Activated T-helper 1 cell treated with anti-CD3 and anti-CD28 coated beads, Interleukin-12 subunit alpha, Interleukin-12 subunit beta, Interleukin-2, Interleukin-4 antibody, amounts not matched to agents 30 ng/mL and 10 ng/mL and 1 ng/mL, durations not matched to agents 14 hours and 24 hours and 36 hours (primary cell): ENCODE data around the gene QRSL1. TPM values are rescaled to one million over a fixed set of nuclear protein-coding genes. Genes with fewer than 3 reads are reported as not detected.

Source experiments
- DNase-seq: peaks from one replicate; pipeline ENCODE4 v3.0.0; 2021; ENCODE audit warnings: low spot score
- H3K27ac Mint-ChIP-seq: one replicate; pipeline ENCODE4 v1.8.0; 2021; ENCODE audit warnings: mild to moderate bottlenecking, mixed read lengths
- H3K27me3 Mint-ChIP-seq: one replicate; pipeline ENCODE4 v1.8.0; 2022; ENCODE audit warnings: mild to moderate bottlenecking, moderate library complexity, mixed read lengths; ENCODE audit not compliant: insufficient read depth
- H3K36me3 Mint-ChIP-seq: one replicate; pipeline ENCODE4 v1.8.0; 2021; ENCODE audit warnings: low read depth, mixed read lengths
- H3K4me1 Mint-ChIP-seq: one replicate; pipeline ENCODE4 v1.8.0; 2021; ENCODE audit warnings: low read depth, mixed read lengths
- H3K4me3 Mint-ChIP-seq: one replicate; pipeline ENCODE4 v1.8.0; 2021; ENCODE audit warnings: mild to moderate bottlenecking, moderate library complexity, mixed read lengths
- H3K9me3 Mint-ChIP-seq: one replicate; pipeline ENCODE4 v1.8.0; 2021; ENCODE audit warnings: mixed read lengths
- intact Hi-C: fragments of 100-400 bp; cut with micrococcal nuclease; formaldehyde crosslinking; loops from one replicate; pipeline ENCODE4 v1.15.1; 2024
- total RNA-seq: library from RNA; stranded (reverse); gene quantifications from 2 replicates; pipeline ENCODE4 v1.2.3, GENCODE V29; 2022

Gene QRSL1
- total RNA-seq, 1 donor from 2014 or later: 21.9 TPM

- Mint-ChIP-seq H3K9me3 (no peaks in the 10 kb centered on the region), H3K27ac (no peak overlapping the region), H3K4me1 (peaks cover 8% of the 10 kb centered on the region), H3K36me3 (peaks cover 21% of the 10 kb centered on the region), H3K27me3 (no peaks in the 10 kb centered on the region), H3K4me3 (no peak overlapping the region)
- DNase-seq: no peak
- intact Hi-C loops: no loop called here
Measured at GRCh38 chr6:106667022-106667402, 37.6 kb downstream of the QRSL1 start.

GRCh38 chr6:106670236-106670635 is 40.9 kb downstream of the QRSL1 start:
- Mint-ChIP-seq H3K4me3 (no peak overlapping the region), H3K9me3 (no peaks in the 10 kb centered on the region), H3K27ac (no peak overlapping the region), H3K27me3 (no peaks in the 10 kb centered on the region), H3K4me1 (no peaks in the 10 kb centered on the region), H3K36me3 (peaks cover 4% of the 10 kb centered on the region)
- DNase-seq: no peak
- intact Hi-C loops: no loop called here

GRCh38 chr6:106671651-106672050 is 42.3 kb downstream of the QRSL1 start:
- H3K9me3 Mint-ChIP-seq: no peaks in the 10 kb centered on the region
- no peak for DNase-seq
- no peak overlapping the region for H3K27ac Mint-ChIP-seq
- intact Hi-C loops: no loop called here
- H3K4me1 Mint-ChIP-seq: no peaks in the 10 kb centered on the region
- H3K27me3 Mint-ChIP-seq: no peaks in the 10 kb centered on the region
- peaks cover 2% of the 10 kb centered on the region for H3K36me3 Mint-ChIP-seq
- no peak overlapping the region for H3K4me3 Mint-ChIP-seq

- H3K9me3 Mint-ChIP-seq: no peaks in the 10 kb centered on the region
- no peaks in the 10 kb centered on the region for H3K4me1 Mint-ChIP-seq
- no peak overlapping the region for H3K27ac Mint-ChIP-seq
- H3K36me3 Mint-ChIP-seq: no peaks in the 10 kb centered on the region
- DNase-seq: no peak
- no peak overlapping the region for H3K4me3 Mint-ChIP-seq
- intact Hi-C loops: no loop called here
- H3K27me3 Mint-ChIP-seq: peaks cover 2% of the 10 kb centered on the region
Measured at GRCh38 chr6:106674541-106675229, 45.3 kb downstream of the QRSL1 start.

- Mint-ChIP-seq H3K27ac (no peak overlapping the region), H3K27me3 (peaks cover 2% of the 10 kb centered on the region), H3K9me3 (no peaks in the 10 kb centered on the region), H3K4me3 (no peak overlapping the region), H3K36me3 (no peaks in the 10 kb centered on the region), H3K4me1 (no peaks in the 10 kb centered on the region)
- intact Hi-C loops: no loop called here
- DNase-seq: no peak
Measured at GRCh38 chr6:106677282-106677681, 47.9 kb downstream of the QRSL1 start.

GRCh38 chr6:106684011-106684410 is 54.6 kb downstream of the QRSL1 start:
- Mint-ChIP-seq H3K36me3 (no peaks in the 10 kb centered on the region), H3K27me3 (peaks cover 4% of the 10 kb centered on the region), H3K4me3 (no peak overlapping the region), H3K9me3 (no peaks in the 10 kb centered on the region), H3K4me1 (no peaks in the 10 kb centered on the region), H3K27ac (no peak overlapping the region)
- intact Hi-C loops: no loop called here
- no peak for DNase-seq

- no peak for DNase-seq
- intact Hi-C loops: no loop called here
- peaks cover 4% of the 10 kb centered on the region for H3K27me3 Mint-ChIP-seq
- H3K4me3 Mint-ChIP-seq: no peak overlapping the region
- H3K4me1 Mint-ChIP-seq: no peaks in the 10 kb centered on the region
- no peak overlapping the region for H3K27ac Mint-ChIP-seq
- H3K9me3 Mint-ChIP-seq: no peaks in the 10 kb centered on the region
- H3K36me3 Mint-ChIP-seq: no peaks in the 10 kb centered on the region
Measured at GRCh38 chr6:106685833-106686232, 56.5 kb downstream of the QRSL1 start.

- Mint-ChIP-seq H3K4me1 (no peaks in the 10 kb centered on the region), H3K9me3 (no peaks in the 10 kb centered on the region), H3K27ac (no peak overlapping the region), H3K27me3 (peaks cover 6% of the 10 kb centered on the region), H3K4me3 (no peak overlapping the region), H3K36me3 (no peaks in the 10 kb centered on the region)
- no peak for DNase-seq
- intact Hi-C loops: no loop called here
Measured at GRCh38 chr6:106688177-106688951, 59.0 kb downstream of the QRSL1 start.

- Mint-ChIP-seq H3K27me3 (peaks cover 8% of the 10 kb centered on the region), H3K4me3 (no peak overlapping the region), H3K4me1 (no peaks in the 10 kb centered on the region), H3K27ac (no peak overlapping the region), H3K9me3 (no peaks in the 10 kb centered on the region), H3K36me3 (no peaks in the 10 kb centered on the region)
- DNase-seq: no peak
- intact Hi-C loops: no loop called here
Measured at GRCh38 chr6:106692112-106692818, 62.9 kb downstream of the QRSL1 start.

GRCh38 chr6:106692819-106693208 is 63.4 kb downstream of the QRSL1 start:
- no peak overlapping the region for H3K4me3 Mint-ChIP-seq
- H3K27me3 Mint-ChIP-seq: peaks cover 8% of the 10 kb centered on the region
- no peak overlapping the region for H3K27ac Mint-ChIP-seq
- intact Hi-C loops: no loop called here
- H3K4me1 Mint-ChIP-seq: no peaks in the 10 kb centered on the region
- no peaks in the 10 kb centered on the region for H3K36me3 Mint-ChIP-seq
- no peak for DNase-seq
- H3K9me3 Mint-ChIP-seq: no peaks in the 10 kb centered on the region

- intact Hi-C loops: no loop called here
- H3K4me3 Mint-ChIP-seq: no peak overlapping the region
- no peak for DNase-seq
- H3K4me1 Mint-ChIP-seq: no peaks in the 10 kb centered on the region
- no peaks in the 10 kb centered on the region for H3K9me3 Mint-ChIP-seq
- no peaks in the 10 kb centered on the region for H3K36me3 Mint-ChIP-seq
- H3K27me3 Mint-ChIP-seq: peaks cover 5% of the 10 kb centered on the region
- no peak overlapping the region for H3K27ac Mint-ChIP-seq
Measured at GRCh38 chr6:106693418-106693817, 64.0 kb downstream of the QRSL1 start.

- H3K27me3 Mint-ChIP-seq: peaks cover 4% of the 10 kb centered on the region
- intact Hi-C loops: no loop called here
- no peaks in the 10 kb centered on the region for H3K36me3 Mint-ChIP-seq
- no peaks in the 10 kb centered on the region for H3K9me3 Mint-ChIP-seq
- DNase-seq: no peak
- H3K4me3 Mint-ChIP-seq: no peak overlapping the region
- no peak overlapping the region for H3K27ac Mint-ChIP-seq
- no peaks in the 10 kb centered on the region for H3K4me1 Mint-ChIP-seq
Measured at GRCh38 chr6:106694343-106694742, 65.0 kb downstream of the QRSL1 start.

GRCh38 chr6:106700581-106700980 is 71.2 kb downstream of the QRSL1 start:
- H3K9me3 Mint-ChIP-seq: peaks cover 4% of the 10 kb centered on the region
- H3K4me1 Mint-ChIP-seq: no peaks in the 10 kb centered on the region
- DNase-seq: no peak
- H3K4me3 Mint-ChIP-seq: no peak overlapping the region
- peaks cover 9% of the 10 kb centered on the region for H3K27me3 Mint-ChIP-seq
- no peak overlapping the region for H3K27ac Mint-ChIP-seq
- H3K36me3 Mint-ChIP-seq: no peaks in the 10 kb centered on the region
- intact Hi-C loops: no loop called here
